ENCODE results near the gene KIAA0408. TPM values are rescaled to one million over a fixed set of nuclear protein-coding genes. Genes with fewer than 3 reads are reported as not detected.
"Not testable (repeated sequence)": the region's sequence is repeated elsewhere in the genome, so short reads cannot be mapped to it uniquely, and the experiment has no call there.

Gene KIAA0408
- total RNA-seq, 1 donor from 2014 or later: not detected

GRCh38 chr6:127441881-127442280 lies 17.3 kb downstream of the KIAA0408 start:
- Histone ChIP-seq H3K4me3 (ENCODE audit: low read depth, low read length) (no peak overlapping the region), H3K36me3 (ENCODE audit: control insufficient read depth, insufficient read depth, low read length) (no peaks in the 10 kb centered on the region), H3K27me3 (ENCODE audit: control insufficient read depth, insufficient read depth, low read length) (no peaks in the 10 kb centered on the region)
- TF ChIP-seq CTCF (IDR thresholded peaks at IDR 0.05; ENCODE audit: insufficient read depth, low read length, severe bottlenecking): no peak
- DNase-seq (ENCODE audit: low read depth) (no peak), FAIRE-seq (no peak)

GRCh38 chr6:127439718-127440117 lies 19.5 kb downstream of the KIAA0408 start:
- no peak for TF ChIP-seq CTCF (IDR thresholded peaks at IDR 0.05; ENCODE audit: insufficient read depth, low read length, severe bottlenecking)
- no peak for FAIRE-seq
- Histone ChIP-seq H3K27me3 (ENCODE audit: control insufficient read depth, insufficient read depth, low read length) (no peaks in the 10 kb centered on the region), H3K36me3 (ENCODE audit: control insufficient read depth, insufficient read depth, low read length) (no peaks in the 10 kb centered on the region), H3K4me3 (ENCODE audit: low read depth, low read length) (no peak overlapping the region)
- no peak for DNase-seq (ENCODE audit: low read depth)

GRCh38 chr6:127436578-127437110 lies 22.5 kb downstream of the KIAA0408 start:
- FAIRE-seq (no peak), DNase-seq (ENCODE audit: low read depth) (no peak)
- Histone ChIP-seq H3K36me3 (ENCODE audit: control insufficient read depth, insufficient read depth, low read length) (no peaks in the 10 kb centered on the region), H3K4me3 (ENCODE audit: low read depth, low read length) (no peak overlapping the region), H3K27me3 (ENCODE audit: control insufficient read depth, insufficient read depth, low read length) (no peaks in the 10 kb centered on the region)
- TF ChIP-seq CTCF (IDR thresholded peaks at IDR 0.05; ENCODE audit: insufficient read depth, low read length, severe bottlenecking): no peak

GRCh38 chr6:127435626-127436220 lies 23.5 kb downstream of the KIAA0408 start:
- TF ChIP-seq CTCF (IDR thresholded peaks at IDR 0.05; ENCODE audit: insufficient read depth, low read length, severe bottlenecking): no peak
- H3K4me3 ChIP-seq (ENCODE audit: low read depth, low read length): no peak overlapping the region
- DNase-seq (ENCODE audit: low read depth): no peak
- no peaks in the 10 kb centered on the region for H3K36me3 ChIP-seq (ENCODE audit: control insufficient read depth, insufficient read depth, low read length)
- no peaks in the 10 kb centered on the region for H3K27me3 ChIP-seq (ENCODE audit: control insufficient read depth, insufficient read depth, low read length)
- FAIRE-seq: no peak

- Histone ChIP-seq H3K36me3 (ENCODE audit: control insufficient read depth, insufficient read depth, low read length) (no peaks in the 10 kb centered on the region), H3K4me3 (ENCODE audit: low read depth, low read length) (no peak overlapping the region), H3K27me3 (ENCODE audit: control insufficient read depth, insufficient read depth, low read length) (no peaks in the 10 kb centered on the region)
- TF ChIP-seq CTCF (IDR thresholded peaks at IDR 0.05; ENCODE audit: insufficient read depth, low read length, severe bottlenecking): no peak
- no peak for DNase-seq (ENCODE audit: low read depth)
- no peak for FAIRE-seq
These were observed 24.5 kb downstream of the KIAA0408 start for GRCh38 chr6:127434651-127435050.

- DNase-seq (ENCODE audit: low read depth); H3K36me3 ChIP-seq (ENCODE audit: control insufficient read depth, insufficient read depth, low read length); H3K27me3 ChIP-seq (ENCODE audit: control insufficient read depth, insufficient read depth, low read length); FAIRE-seq; H3K4me3 ChIP-seq (ENCODE audit: low read depth, low read length): not testable (repeated sequence)
These were observed 30.6 kb downstream of the KIAA0408 start for GRCh38 chr6:127428562-127428961.

All from bronchial epithelial cell (primary cell).